Spleen (tissue), 7 donors: Measurements from ENCODE around the gene HES4.

Source experiments
- POLR2A ChIP-seq, 3 donors: fragments of 450-650 bp; IDR thresholded peaks; one replicate each; pipeline ENCODE4 v1.5.1; 2017; ENCODE audit warnings: antibody characterized with exemption in 3 of 3, mild to moderate bottlenecking in 1 of 3
- POLR2AphosphoS5 ChIP-seq, 3 donors: sonication (generic); formaldehyde crosslinking; IDR thresholded peaks; one replicate each; pipeline ENCODE4 v1.5.1; 2017; ENCODE audit warnings: antibody characterized with exemption in 3 of 3
- TF ChIP-seq, protein P1 (sequence below), 11 experiments: fragments of 200-600 bp in 7 of 11; fragments of 450-650 bp in 4 of 11; sonication (generic) in 4 of 11; IDR thresholded peaks in 8 of 11; conservative IDR thresholded peaks in 3 of 11; 1 replicate in 7 of 11; 2 replicates in 4 of 11; pipeline versions ENCODE4 v1.4.0 to v1.8.0; 2016 to 2021; ENCODE audit warnings: antibody characterized with exemption in 11 of 11, inconsistent platforms in 4 of 11, mild to moderate bottlenecking in 1 of 11
- donor health status: DM: no; HTN: no; CAD: no; lungs with moderate emphysema.
- donor health status: DM: no; HTN: no; CAD: no.
- donor health status: DM: no; HTN: no; CAD: no.

DNA sequence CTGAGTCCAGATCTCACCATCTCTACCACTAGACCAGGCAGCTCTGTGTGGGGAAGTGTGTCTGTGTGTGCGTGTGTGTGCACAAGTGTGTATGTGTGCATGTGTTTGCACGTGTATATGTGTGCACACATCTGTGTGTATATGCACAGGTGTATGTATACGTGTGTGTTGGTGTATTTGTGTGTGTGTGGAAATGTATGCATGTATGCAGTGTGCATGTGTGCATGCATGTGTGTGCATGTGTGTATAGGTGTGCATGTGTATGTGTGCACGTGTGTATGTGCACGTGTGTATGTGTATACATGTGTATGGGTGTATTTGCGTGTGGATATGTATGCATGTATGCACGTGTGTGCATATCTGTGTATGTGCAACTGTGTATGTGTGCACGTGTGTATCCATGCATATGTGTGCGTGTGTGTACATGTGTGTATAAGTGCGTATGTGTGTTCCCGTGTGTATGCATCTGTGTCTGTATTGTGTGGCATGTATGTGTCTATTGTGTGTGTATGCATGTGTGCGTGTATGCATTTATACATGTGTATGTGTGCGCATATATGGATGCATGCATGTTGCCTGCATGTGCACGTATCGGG is 30.5 kb downstream of the HES4 start:
- TF ChIP-seq, protein P1, sequence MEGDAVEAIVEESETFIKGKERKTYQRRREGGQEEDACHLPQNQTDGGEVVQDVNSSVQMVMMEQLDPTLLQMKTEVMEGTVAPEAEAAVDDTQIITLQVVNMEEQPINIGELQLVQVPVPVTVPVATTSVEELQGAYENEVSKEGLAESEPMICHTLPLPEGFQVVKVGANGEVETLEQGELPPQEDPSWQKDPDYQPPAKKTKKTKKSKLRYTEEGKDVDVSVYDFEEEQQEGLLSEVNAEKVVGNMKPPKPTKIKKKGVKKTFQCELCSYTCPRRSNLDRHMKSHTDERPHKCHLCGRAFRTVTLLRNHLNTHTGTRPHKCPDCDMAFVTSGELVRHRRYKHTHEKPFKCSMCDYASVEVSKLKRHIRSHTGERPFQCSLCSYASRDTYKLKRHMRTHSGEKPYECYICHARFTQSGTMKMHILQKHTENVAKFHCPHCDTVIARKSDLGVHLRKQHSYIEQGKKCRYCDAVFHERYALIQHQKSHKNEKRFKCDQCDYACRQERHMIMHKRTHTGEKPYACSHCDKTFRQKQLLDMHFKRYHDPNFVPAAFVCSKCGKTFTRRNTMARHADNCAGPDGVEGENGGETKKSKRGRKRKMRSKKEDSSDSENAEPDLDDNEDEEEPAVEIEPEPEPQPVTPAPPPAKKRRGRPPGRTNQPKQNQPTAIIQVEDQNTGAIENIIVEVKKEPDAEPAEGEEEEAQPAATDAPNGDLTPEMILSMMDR (IDR thresholded peaks at IDR 0.05 in 8 of 11, conservative IDR thresholded peaks at IDR 0.05 in 3 of 11) = no peak
- TF ChIP-seq POLR2A (IDR thresholded peaks at IDR 0.05) (no peak), POLR2AphosphoS5 (IDR thresholded peaks at IDR 0.05) (no peak)
